Measurements from ENCODE around the gene ZNF814.
"Not testable (repeated sequence)": the region's sequence is repeated elsewhere in the genome, so short reads cannot be mapped to it uniquely, and the experiment has no call there.

Gene ZNF814

DNA sequence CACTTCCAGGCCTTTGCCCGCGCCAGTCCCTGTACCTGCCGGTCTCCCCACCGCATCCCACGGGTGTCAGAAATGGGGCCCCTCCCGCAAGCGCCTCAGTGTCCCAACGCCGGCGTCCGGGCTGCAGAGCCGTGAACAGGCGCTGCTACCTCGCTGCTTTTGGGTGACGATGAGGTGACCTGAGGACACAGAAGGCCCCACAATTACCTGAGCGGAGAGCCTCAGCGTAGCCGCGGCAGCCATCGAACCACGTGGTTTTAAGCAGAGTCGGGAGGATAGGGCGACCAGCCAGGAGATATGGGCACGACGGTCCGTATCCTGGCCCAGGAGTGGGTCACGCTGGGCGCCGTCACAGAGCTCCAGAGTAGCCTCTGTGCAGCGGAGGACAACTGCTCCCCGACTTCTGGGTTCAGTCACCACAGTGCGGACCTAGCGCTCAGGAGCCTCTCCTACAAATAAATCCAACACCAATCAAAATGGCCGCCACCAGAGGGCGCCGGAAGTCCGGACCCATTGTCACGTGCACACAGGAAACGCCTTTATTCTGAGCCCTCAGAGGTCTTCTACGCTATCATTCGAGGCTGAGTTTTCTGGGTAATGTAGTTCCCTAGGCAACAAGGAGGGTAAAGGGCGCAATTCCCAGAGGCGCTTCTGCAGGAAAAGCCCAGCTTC, at the start of gene ZNF814:
Gene ZNF814, minus strand, starts transcription at position 478 of the 672 bp plus-strand sequence. Its CDS starts 235 bp downstream, at position 243.
- no peak for DNase-seq

DNA sequence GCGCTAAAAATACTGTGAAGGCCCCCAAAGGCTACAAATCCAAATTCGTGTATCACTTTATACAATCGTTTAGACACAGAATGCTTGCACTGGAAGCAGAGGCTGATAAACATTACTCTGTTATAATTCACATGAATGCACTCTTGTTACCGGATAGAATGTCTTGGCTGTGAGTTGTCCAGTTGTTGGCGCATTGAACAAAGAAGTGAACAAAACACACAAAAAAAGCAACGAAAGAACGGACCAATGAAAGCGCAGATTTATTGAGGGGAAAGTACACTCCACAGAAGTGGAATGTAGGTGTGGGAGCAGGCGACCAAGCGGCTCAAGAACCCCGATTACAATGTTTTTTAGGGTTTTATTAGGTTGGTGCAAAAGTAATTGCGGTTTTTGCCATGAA, 46.9 kb upstream of the ZNF814 start:
- no peak for DNase-seq

DNA sequence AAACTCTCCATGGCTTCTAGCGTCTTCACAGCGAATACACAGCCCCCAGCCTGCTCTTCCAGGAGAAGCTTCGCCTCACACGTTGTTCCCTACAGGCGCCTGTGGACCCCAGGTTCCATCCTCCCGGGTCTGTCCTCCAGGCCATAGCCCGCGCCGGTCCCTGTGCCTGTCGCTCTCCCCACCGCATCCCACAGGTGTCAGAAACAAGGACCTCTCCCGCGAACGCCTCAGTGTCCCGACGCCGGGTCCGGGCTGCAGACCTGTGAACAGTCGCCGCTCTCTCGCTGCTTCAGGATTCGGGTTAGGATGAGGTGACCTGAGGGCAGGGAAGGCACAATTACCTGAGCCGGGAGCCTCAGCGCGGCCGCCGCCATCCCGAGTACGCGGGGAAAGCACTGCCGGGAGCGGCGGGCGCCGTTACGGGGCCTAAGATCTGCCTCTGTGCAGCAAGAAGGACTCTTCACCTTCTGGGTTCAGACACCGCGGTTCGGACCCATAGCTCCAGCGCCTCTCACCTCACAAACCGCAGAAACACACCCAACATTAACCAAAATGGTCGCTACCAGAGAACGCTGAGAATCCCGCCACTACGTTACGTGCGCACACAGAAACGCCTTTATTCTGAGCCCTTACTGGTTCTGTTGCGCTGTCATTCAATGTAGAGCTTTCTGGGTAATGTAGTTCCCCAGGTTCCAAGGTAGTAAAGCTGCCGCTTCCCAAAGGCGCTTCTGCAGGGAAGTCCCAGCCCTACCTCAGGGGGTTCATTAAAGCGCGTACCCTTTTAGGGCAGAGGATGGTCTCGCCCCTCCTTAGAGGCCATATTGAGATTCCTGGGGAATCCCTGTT, 46.2 kb upstream of the ZNF814 start, which contains the start of gene ZNF418:
Gene ZNF418, minus strand, starts transcription at position 583 of the 846 bp plus-strand sequence. CDS start 1,580 bp downstream, outside the sequence.
- DNase-seq: no peak

DNA sequence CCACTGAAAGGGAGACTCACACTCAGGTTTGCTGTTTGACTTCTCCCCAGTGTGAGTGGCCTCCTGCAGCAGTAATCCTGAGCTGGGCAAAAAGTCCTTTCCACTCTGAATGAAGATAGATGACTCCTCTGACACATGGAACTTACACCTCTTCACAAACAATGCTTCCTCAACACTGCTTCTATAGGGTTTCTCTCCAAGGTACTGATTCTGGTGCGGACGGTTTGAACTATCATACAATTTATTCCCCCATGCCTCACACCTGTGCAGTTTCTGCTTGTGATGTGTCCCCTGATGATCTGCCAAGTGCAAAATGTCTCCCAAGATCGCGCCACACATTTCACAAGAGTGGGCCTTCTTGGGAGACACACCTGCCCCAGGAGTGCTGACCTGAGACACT, 38.8 kb upstream of the ZNF814 start:
- DNase-seq: no peak

DNA sequence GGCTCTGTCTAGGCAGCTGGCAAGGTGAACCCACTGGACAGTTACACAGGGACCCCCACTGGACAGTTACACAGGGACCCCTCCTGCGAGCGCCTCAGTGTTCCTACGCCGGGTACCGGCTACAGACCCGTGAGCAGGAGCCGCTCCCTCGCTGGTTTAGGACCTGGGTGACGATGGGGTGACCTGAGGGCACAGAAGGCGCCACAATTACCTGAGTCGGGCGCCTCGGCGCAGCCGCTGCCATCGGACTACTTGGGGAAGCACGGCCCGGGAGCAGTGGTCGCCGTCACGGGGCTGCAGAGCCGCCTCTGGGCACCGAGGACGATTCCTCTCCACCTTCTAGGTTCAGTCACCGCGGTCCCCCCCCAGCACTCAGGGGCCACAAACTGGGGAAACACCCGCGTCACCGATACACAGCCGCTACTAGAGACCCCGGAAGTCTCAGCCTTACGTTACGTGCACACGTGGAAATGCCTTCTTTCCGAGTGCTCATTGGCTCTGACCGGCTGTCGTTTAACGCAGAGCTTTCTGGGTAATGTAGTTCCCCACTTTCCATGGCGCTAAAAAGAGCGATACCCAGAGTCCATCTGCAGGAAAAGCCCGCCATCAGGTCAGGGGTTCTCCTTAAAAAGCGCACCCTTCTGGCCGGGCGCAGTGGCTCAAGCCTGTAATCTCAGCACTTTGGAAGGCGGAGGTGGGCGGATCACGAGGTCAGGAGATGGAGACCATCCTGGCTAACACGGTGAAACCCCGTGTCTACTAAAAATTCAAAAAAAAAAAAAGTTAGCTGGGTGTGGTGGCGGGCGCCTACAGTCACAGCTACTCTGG, 27.5 kb upstream of the ZNF814 start, which contains the start of gene ZNF417:
Gene ZNF417, minus strand, starts transcription at position 425 of the 828 bp plus-strand sequence. Its CDS starts 181 bp downstream, at position 244.
- DNase-seq: peak; percentile 95

DNA sequence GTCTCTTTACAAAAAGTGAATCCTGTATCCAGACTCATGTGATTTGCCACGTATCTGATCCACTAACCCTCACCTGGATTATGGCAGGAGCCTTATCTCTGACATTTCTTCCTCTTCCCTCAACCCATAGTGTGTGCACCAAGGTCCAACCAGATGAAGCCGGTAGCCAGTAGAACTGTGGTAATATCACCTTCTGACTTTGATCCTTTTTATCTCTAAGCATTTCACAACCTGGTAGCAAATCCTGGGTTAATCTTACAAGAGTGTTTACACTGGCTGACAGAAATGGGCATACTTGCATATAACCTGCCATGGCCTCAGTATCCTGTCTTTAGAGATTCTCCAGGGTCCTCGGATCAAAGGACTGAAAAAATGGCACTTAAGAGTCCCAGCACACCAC, 25.7 kb upstream of the ZNF814 start:
- no peak for DNase-seq

DNA sequence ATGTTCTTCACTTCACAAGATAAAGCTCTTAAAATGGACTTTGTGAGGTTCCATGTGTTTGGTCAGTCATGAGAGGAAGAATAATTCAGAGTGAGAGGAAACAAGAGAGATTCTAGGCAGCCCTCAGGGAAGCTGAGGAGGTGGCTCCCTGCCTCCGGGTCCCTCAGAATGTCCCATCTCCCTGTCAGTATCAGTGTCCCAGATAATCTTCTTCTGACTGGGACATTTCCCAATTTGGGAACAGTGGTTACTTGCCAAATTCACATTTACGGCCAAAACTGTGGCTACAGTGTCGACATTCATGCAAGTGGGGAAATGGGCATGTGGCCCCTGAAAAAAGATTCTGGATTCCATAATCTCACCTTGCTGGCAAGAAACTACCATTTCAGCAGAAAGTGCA, 18.6 kb upstream of the ZNF814 start:
- no peak for DNase-seq

DNA sequence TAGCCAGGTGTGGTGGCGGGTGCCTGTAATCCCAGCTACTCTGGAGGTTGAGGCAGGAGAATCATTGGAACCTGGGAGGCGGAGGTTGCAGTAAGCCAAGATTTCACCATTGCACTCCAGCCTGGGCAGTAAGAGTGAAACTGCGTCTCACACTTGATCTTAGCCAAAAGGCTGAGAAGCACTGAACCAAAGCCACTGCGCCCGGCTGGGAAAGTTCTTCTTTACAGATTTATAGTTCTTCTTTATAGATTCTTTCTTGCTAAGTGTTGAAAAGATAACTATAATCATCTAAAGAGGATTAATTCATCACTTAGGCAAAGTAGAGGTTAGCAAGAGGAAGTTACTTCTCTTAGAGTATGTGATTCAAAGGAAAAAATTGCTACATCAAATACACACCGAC, 16.4 kb upstream of the ZNF814 start:
- no peak for DNase-seq

DNA sequence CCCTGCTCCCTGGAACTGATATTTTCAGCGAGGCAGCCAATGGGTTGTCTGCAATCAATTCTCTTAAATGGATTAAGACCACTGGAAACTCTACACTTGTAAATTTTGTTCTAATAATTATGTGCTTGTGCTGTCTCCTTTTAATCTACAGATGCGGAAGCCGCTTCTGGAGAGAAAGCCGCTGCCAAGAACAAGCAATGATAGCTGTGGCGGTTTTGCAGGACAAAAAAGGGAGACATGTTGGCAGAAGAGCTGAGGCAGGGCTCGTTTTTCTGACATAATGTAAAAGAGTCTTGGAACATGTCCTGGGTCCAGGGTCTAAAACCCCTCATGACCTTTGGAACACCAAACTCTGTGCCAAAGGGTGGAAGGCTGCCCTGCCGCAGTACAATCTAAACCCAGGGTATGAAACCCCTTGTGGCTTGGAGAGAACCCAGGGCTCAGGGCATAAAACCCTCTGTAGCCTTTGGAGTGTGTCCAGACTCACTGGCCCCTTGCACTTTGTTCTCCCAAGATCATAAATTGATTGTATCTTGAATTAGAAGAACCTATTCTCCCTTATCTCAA, 14.9 kb upstream of the ZNF814 start:
- no peak for DNase-seq

DNA sequence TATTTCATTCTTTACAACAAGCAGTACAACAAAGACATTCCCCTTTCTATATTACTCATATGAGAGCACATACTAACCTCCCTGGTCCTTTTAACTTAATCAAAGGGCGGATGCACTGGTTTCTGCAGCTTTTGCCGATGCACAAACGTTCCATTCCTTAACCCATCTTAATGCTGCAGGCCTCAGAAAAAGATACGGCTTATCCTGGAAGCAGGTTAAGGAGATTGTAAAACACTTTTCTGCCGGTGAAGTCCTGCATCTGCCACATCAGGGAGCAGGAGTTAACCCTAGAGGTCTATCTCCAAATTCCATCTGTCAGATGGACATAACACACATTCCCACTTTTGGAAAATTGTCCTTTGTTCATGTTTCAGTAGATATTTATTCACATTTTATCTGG, 11.5 kb upstream of the ZNF814 start:
- DNase-seq: no peak

DNA sequence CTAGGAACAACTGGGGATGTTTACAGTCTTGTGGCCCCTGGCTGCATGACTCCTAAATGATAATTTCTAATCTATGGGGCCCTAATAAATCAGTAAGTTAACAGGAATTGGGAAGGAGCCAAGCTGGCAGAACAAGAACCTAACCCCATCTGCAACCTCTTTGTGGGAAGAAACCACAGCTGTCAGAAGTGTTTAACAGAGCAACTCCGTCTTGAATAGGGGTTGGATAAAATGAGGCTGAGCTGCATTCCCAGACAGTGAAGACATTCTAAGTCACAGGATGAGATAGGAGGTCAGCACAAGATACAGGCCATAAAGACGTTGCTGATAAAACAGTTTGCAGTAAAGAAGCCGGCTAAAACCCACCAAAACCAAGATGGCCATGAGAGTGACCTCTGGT, 1.9 kb upstream of the ZNF814 start:
- not testable (repeated sequence) for DNase-seq

DNA sequence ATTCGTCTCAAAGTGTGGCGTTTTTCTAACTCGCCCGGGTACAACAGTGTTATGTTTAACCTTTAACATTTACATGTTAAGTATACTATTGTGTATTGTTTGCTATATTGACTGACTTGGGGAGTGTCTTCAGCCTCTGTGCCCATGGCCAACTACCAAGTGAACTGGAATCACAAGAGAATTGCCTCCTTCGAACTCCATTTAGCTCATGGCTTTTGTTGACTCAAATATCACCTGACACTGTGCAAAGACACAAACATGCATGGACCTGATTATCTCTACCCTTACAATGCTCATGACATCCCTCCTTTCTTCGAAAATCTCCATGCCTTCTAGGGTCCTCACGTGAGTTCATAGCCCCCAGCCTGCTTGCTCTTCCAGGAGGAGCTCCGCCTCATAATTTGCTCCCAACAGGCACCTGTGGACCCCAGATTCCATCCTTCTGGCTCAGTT, 704 bp downstream of the ZNF814 start:
- DNase-seq: no peak

DNA sequence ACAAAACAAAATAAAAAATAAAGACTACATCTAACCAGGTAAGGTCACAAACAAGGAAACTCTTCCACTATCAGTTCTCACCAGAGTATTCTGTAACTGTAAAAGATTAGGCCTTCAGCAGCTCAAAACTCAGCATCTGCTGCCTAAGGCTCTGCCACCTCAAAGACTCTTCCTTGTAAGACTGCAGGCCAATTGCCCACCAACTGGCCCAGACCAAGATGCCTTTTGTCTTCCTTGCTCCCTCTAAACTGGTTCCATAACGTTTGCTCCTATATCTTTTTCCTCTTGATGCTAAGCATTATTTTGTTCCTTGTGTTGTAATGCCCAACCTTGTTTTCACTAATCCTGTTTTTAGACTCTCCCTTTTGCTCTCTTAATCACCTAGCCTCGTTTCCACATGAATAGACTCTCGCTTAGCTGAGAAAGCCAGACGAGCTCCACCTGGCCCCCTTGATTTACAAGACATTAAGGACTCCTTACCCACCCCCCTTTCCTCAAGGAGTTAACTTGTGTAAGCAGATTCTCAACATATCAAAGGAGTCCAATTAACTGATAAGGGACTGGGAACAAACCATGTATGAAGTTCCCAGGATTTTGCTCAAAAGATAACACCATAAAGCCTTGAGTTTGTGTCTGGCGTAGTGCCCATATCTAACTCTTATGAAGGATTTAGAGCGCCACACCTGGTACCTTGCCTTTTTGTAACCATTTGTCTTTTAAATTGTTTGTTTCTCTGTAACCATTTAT, 1.5 kb downstream of the ZNF814 start:
- no peak for DNase-seq

DNA sequence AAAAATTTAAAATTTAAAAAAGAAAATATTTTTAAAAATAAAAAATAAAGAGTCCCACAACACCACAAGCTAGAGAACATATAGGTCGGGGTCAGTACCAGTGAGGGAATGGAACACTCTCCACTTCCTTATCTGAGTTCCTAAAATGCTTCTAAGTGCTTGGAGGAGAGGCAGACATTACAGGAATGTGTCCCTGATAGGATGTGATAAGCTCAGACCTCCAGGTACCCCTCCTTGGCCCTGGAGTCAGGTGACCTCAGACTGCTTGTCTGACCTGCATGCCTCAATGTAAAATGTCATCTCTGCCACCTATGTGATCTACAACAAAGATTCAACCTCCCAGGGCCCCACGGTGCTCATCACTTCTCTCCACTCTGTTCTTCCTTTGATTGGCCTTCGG, 2.8 kb downstream of the ZNF814 start:
- no peak for DNase-seq

DNA sequence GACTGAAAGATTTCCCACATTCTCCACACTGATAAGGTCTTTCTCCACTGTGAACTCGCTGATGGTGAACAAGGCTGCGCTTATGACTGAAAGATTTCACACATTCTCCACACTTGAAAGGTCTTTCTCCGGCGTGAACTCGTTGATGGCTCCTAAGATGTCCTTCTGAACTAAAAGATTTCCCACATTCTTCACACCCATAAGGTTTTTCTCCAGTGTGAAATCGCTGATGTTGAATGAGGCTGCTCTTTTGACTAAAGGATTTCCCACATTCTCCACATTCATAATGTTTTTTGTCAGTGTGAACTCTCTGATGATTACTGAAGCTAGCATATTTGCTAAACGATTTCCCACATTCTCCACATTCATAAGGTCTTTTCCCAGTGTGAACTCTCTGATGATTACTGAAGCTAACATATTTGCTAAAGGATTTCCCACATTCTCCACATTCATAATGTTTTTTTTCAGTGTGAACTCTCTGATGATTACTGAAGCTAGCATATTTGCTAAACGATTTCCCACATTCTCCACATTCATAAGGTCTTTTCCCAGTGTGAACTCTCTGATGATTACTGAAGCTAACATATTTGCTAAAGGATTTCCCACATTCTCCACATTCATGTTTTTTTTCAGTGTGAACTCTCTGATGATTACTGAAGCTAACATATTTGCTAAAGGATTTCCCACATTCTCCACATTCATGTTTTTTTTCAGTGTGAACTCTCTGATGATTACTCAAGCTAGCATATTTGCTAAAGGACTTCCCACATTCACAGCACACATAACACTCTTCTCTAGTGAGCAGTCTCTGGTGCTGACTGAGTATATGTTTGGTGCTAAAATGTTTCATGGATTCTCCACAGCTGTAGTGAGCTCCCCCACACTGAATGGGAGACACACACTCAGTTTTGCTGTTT, 14.7 kb downstream of the ZNF814 start:
- DNase-seq: not testable (repeated sequence)

DNA sequence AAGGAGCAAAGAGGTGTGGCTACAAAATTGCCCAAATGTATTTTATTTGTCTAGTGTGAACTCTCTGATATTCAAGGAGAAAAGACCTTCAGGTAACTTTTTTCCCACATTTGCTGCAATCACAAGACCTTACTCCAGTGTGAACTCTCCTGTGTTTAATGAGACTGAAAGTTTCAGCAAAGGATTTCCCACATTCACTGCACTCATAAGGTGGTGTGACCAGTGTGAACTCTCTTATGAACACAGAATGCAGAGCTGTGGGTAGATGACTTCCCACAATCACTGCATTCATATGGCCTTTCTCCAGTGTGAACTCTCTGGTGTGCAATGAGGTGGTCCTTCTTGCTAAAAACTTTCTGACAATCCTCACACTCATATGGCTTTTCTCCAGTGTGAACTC, 16.4 kb downstream of the ZNF814 start:
- DNase-seq: no peak

DNA sequence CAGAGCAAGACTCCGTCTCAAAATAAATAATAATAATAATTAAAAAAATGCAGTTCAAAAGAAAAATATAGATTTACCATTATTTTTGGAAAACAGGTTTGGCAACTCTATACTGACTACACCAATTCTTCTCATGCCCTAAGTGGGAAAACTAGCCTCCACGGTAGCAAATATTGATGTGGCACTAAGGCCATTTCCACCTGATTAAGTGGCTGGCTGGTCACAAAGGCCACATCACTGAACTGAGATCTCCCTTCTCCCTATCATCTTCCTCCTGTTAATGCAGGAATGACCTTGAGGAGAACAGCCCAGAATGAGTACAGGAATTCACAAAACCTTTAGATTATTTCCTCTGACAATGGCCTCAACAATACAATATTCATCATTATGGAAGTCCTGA, 18.6 kb downstream of the ZNF814 start:
- DNase-seq: no peak

DNA sequence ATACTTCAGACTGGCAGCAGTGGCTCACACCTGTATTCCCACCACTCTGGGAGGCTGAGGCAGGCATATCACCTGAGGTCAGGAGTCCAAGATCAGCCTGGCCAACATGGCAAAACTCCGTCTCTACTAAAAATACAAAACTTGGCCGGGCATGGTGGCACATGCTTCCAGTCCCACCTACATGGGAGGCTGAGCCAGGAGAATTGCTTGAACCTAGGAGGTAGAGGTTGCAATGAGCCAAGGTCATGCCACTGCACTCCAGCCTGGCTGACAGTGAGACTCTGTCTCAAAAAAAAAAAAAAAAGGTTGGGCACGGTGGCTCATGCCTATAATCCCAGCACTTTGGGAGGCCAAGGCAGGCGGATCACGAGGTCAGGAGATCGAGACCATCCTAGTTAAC, 19.2 kb downstream of the ZNF814 start:
- not testable (repeated sequence) for DNase-seq

DNA sequence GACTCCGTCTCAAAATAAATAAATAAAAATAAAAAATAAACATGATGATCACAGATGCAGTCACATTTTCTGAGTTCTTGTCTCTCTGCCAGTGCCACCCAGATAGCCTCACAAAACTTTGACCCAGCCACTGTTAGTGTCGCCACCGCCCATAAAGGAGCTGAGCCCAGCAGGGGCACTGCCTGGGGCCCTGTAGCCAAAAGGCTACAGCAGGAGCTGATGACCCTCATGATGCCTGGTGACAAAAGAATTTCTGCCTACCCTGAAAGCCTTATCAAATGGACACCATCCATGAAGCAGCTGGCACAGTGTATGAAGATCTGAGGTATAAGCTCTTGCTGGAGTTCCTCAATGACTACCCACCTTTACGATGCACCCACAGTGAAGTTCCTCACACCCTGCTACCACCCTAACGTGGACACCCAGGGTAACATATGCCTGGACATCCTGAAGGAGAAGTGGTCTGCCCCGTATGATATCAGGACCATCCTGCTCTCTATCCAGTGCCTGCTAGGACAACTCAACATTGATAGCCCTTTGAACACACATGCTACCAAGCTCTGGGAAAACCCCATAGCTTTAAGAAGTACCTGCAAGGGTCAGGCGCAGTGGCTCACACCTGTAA, 20.9 kb downstream of the ZNF814 start:
- no peak for DNase-seq

DNA sequence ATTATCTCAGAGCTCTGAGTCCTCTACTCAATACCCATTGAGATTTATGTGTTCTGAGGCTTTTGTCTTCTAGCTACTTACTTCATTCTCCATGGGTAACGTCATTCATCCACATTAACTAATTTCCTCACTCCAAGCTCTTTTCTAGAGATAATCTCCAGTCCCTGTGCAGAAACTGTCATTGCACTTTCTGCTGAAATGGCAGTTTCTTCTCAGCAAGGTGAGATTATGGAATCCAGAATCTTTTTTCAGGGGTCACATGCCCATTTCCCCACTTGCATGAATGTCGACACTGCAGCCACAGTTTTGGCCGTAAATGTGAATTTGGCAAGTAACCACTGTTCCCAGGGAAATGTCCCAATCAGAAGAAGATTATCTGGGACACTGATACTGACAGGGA, 26.5 kb downstream of the ZNF814 start:
- DNase-seq: not testable (repeated sequence)
